DND-41 (cell line): ENCODE data around the gene APBA3.

Source experiments
- CTCF ChIP-seq: IDR thresholded peaks from 2 replicates; pipeline ENCODE4 v1.5.1; 2012; ENCODE audit warnings: borderline replicate concordance, low read length, moderate library complexity, mild to moderate bottlenecking; ENCODE audit not compliant: poor library complexity, severe bottlenecking; ENCODE audit errors: extremely low read depth
- EZH2 ChIP-seq: IDR thresholded peaks from 3 replicates; pipeline ENCODE4 v1.6.1; 2012; ENCODE audit warnings: borderline replicate concordance, low read depth, mild to moderate bottlenecking, moderate library complexity, low read length, inconsistent platforms; ENCODE audit not compliant: severe bottlenecking

- TF ChIP-seq CTCF (no peak), EZH2 (no peak)
These were observed 3.6 kb upstream of the APBA3 start for GRCh38 chr19:3765121-3765520.
